Psoas muscle (tissue), 8 donors: ENCODE data around the gene LDLRAD4. TPM values are rescaled to one million over a fixed set of nuclear protein-coding genes. Genes with fewer than 3 reads are reported as not detected.

Source experiments
- ATAC-seq, 4 donors: fragments of 200-7000 bp; cut with Tn5 transposase; one replicate each; pipeline ENCODE4 v1.9.1; 2020; ENCODE audit warnings: moderate library complexity in 3 of 4, mild to moderate bottlenecking in 2 of 4
- DNase-seq, 2 donors: peaks; one replicate each; pipeline ENCODE4 v3.0.0-alpha.2; 2020
- H3K27ac ChIP-seq: fragments of 200-600 bp; one replicate; pipeline ENCODE4 v1.8.0; 2022
- H3K27me3 ChIP-seq, 3 donors: fragments of 200-600 bp in 1 of 3; one replicate each; pipeline versions ENCODE4 v1.6.1 to v1.8.0; 2013 to 2022; ENCODE audit warnings: low read length in 2 of 3, mild to moderate bottlenecking in 2 of 3, moderate library complexity in 1 of 3; ENCODE audit not compliant: insufficient read depth in 3 of 3
- H3K36me3 ChIP-seq, 2 donors: fragments of 200-600 bp in 1 of 2; one replicate each; pipeline versions ENCODE4 v1.6.1 to v1.8.0; 2013 to 2022; ENCODE audit warnings: low read depth in 1 of 2, mild to moderate bottlenecking in 1 of 2, moderate library complexity in 1 of 2; ENCODE audit not compliant: insufficient read depth in 1 of 2
- H3K4me1 ChIP-seq: fragments of 200-600 bp; one replicate; pipeline ENCODE4 v1.8.0; 2022
- H3K4me3 ChIP-seq: fragments of 200-600 bp; one replicate; pipeline ENCODE4 v1.8.0; 2022; ENCODE audit warnings: mild to moderate bottlenecking
- H3K9me3 ChIP-seq: fragments of 200-600 bp; one replicate; pipeline ENCODE4 v1.8.0; 2022
- WGBS, 3 donors: extraction: QIAGEN DNeasy Blood & Tissue Kit; methylation state at CpG; one replicate each; pipeline versions ENCODE4 v1.1.6 to v1.1.7; 2013; 5-methylcytosine and 5-hydroxymethylcytosine counted together
- intact Hi-C, 2 donors: fragments of 100-400 bp; cut with DNase I; formaldehyde crosslinking; loops; one replicate each; pipeline versions ENCODE4 v1.11.0 to v1.14.2; 2022
- polyA plus RNA-seq, 3 donors: library from polyadenylated mRNA; stranded (reverse); fragments of 200-250 nt; gene quantifications; one replicate each; pipeline ENCODE4 v1.2.3, GENCODE V29; 2013
- total RNA-seq, 4 donors: library from RNA; stranded (reverse); fragmentation: NEBNext Ultra II Directional in 2 of 4; extraction: Animal tissue kit (Norgen Biotek cat#: 25700) in 2 of 4; gene quantifications; one replicate each; pipeline versions ENCODE4 v1.2.1 to v1.2.4, GENCODE V29; 2021 to 2023
- TF ChIP-seq, protein P1 (sequence below): fragments of 200-600 bp; IDR thresholded peaks from one replicate; pipeline ENCODE4 v1.8.0; 2022; ENCODE audit warnings: antibody characterized with exemption
- donor health status: healthy with polysubstance abuse.
- donor health status: DM: no; HTN: no; CAD: no; lungs with moderate emphysema.
- donor health status: Bipolar disorder and iron deficiency.
- donor health status: healthy.
- donor health status: DM: yes; HTN: yes; CAD: no.
- donor health status: DM: no; HTN: no; CAD: no.
- donor health status: DM: no; HTN: no; CAD: no.
- donor health status: DM: yes; HTN: yes; CAD: no.

LDLRAD4 gene
- total and polyA plus RNA-seq, 7 donors, result 1.8 to 13.9 (median 3.8) TPM

DNA sequence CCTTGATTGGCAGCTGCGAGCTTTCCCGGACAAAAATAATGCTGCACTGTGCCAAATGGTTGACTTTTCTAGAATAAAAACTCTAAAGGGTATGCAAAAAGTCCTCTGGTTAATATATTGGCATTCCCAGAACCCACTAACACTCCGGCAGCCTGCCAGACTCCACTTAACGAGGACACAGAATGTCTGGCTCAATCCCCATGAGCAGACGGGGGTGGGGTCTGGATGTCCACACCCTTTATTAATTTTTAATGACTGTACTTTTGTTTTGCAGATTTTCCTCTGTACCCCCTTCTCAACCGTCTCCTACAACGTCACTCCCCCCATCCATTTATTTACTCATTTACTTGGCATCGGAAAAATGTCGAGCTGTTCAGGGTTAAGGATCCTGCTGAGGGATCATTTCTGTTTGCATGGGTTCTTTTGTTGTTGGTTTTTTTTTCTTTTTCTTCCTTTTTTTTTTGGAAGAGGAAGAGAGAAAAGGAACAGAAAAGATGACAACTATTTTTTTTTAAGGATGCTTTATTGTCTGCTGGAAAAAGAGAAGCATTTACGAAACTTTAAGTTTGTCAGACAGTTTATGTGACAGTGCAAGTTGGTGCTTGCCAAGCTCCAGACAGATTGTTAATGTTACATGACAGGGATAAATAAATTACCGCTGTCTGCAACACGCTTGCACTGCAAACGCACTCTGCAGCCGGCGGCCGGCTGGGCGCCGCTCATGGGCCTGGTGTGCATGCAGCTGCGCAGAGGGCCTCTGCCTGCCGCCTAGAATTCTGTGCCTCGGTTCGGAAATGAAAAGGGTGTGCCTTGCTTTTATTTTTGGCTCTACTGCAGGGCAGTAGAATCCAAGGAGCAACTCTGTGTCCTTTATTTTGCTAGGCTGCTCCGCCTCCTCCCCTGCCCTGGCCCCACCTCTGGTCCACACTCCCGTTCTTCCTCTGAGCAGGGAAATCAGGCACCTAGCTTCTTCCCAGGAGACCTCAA is 3.6 kb downstream of the LDLRAD4 start:
- Histone ChIP-seq H3K9me3 (no peaks in the 10 kb centered on the region), H3K4me3 (peak overlapping the region; percentile 92), H3K27me3 (no peaks in the 10 kb centered on the region), H3K4me1 (peaks cover 56% of the 10 kb centered on the region), H3K36me3 (no peaks in the 10 kb centered on the region), H3K27ac (peak overlapping the region; percentile 83)
- peak; percentile 67 to 82 for DNase-seq
- TF ChIP-seq, protein P1, sequence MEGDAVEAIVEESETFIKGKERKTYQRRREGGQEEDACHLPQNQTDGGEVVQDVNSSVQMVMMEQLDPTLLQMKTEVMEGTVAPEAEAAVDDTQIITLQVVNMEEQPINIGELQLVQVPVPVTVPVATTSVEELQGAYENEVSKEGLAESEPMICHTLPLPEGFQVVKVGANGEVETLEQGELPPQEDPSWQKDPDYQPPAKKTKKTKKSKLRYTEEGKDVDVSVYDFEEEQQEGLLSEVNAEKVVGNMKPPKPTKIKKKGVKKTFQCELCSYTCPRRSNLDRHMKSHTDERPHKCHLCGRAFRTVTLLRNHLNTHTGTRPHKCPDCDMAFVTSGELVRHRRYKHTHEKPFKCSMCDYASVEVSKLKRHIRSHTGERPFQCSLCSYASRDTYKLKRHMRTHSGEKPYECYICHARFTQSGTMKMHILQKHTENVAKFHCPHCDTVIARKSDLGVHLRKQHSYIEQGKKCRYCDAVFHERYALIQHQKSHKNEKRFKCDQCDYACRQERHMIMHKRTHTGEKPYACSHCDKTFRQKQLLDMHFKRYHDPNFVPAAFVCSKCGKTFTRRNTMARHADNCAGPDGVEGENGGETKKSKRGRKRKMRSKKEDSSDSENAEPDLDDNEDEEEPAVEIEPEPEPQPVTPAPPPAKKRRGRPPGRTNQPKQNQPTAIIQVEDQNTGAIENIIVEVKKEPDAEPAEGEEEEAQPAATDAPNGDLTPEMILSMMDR, result no peak
- WGBS, 3 donors, result 3 to 6% (median 5%) methylated on average over 24 of the region's 24 CpGs
- ATAC-seq, result peak; percentile 43 to 57 (median 52)
- intact Hi-C loops, result loop anchor here (2.0 to 10.0 kb wide), 6 partner anchors 40 to 390 kb away; no protein-coding TSS in a partner anchor

DNA sequence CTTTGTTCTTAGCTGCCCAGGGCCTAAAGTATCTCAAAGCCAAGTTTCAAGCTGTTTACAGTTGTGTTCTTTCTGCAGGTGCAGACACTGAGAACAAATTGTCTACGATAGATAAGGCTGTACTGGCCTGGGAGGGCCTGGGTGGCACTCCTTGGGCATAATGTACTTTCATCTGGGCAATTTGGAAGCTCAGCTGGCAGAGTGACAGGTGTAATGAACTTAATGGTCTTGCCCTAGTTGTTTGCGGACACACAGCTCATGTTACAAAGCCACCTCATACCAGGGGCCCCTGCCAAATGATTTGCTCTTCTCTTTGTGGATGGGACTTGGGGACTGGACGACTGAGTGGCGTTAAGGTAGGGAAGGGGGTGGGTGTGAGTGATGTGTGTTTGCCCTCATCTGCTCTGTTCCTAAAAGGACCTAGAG is 4.3 kb downstream of the LDLRAD4 start:
- Histone ChIP-seq H3K27ac (peak overlapping the region; percentile 83), H3K27me3 (no peaks in the 10 kb centered on the region), H3K36me3 (no peaks in the 10 kb centered on the region), H3K9me3 (no peaks in the 10 kb centered on the region), H3K4me3 (peak overlapping the region; percentile 92), H3K4me1 (peaks cover 56% of the 10 kb centered on the region)
- TF ChIP-seq, protein P1, result no peak
- ATAC-seq (peak; percentile 70 to 79 (median 76)), DNase-seq (peak in 1 of 2 donors; percentile 72)
- intact Hi-C loops, result loop anchor here (2.0 to 10.0 kb wide), 6 partner anchors 39 to 389 kb away; no protein-coding TSS in a partner anchor
- 16 to 21% (median 18%) methylated on average over 4 of the region's 4 CpGs for WGBS, 3 donors

DNA sequence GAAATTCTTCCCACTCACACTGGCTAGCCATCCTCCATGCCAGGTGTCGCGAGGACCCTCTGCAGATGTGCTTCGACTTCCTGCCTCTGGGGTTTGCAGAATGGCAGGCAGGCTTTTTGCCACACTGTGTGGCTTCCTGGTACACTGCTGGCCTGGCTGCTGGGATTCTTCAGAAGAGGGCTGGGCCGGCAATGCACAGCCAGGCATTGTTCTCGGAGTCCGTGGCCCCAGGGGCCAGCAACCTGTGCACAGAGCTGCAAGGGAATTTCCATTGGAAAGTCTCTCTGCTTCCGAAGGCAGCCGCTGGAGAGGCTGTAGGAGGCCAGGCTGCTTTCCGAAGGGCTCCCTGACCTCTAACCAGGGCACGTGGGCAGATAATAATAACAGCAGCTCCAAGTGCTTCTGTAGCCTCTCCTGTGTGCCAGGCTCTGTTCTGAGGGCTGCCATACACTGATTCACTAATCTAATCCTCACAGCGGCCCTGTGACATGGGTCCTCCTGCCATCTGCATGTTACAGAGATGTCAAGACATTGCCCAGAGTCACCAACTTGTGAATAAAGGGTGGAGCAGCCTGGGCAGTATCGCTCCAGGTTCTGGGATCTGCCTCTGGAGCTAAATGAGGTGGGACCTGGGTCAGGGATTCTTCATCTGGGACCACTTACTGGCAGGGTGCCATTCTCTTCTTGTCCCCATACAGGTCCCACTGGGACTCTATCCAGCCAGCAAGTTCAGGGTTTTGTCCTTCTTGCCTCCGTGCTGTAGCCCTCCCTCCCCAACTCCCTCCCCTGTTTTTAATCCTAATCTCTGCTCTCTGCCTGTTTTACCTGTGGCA is 5.0 kb downstream of the LDLRAD4 start:
- Histone ChIP-seq H3K9me3 (no peaks in the 10 kb centered on the region), H3K27me3 (no peaks in the 10 kb centered on the region), H3K36me3 (no peaks in the 10 kb centered on the region), H3K4me1 (peaks cover 58% of the 10 kb centered on the region), H3K27ac (peak overlapping the region; percentile 83), H3K4me3 (peak overlapping the region; percentile 92)
- DNase-seq, result peak in 1 of 2 donors; percentile 66
- TF ChIP-seq, protein P1, result no peak
- WGBS, 3 donors, result 17 to 31% (median 22%) methylated on average over 13 of the region's 13 CpGs
- intact Hi-C loops, result loop anchor here (2.0 to 10.0 kb wide), 6 partner anchors 39 to 389 kb away; no protein-coding TSS in a partner anchor
- peak; percentile 53 to 74 (median 64) for ATAC-seq

DNA sequence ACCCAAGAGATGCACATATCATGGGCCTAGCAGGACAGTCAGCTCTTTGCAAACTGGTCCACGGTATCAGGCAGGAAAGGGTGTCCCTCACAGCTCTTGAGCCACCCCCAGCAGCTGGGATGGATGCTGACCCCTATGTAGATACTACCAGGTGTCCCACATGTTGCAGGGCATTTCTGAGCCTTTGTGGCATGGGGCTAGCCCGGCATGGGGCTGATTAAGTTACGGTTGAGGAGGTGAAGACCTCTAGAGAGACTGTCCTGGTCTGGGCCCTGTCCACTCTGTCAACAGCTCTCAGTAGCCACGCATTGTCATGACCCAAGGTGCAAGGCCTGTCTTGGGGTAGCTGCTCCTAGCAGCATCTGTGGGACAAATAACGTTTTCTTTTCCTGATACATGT is 6.7 kb downstream of the LDLRAD4 start:
- H3K27ac ChIP-seq, result no peak overlapping the region
- no peak overlapping the region for H3K4me3 ChIP-seq
- H3K27me3 ChIP-seq, result no peaks in the 10 kb centered on the region
- DNase-seq (no peak), ATAC-seq (no peak)
- 90 to 93% (median 92%) methylated on average over 5 of the region's 5 CpGs for WGBS, 3 donors
- H3K4me1 ChIP-seq, result peaks cover 54% of the 10 kb centered on the region
- no peaks in the 10 kb centered on the region for H3K9me3 ChIP-seq
- H3K36me3 ChIP-seq, result no peaks in the 10 kb centered on the region
- TF ChIP-seq, protein P1, result no peak
- intact Hi-C loops, result loop anchor here in 1 of 2 donors (10.0 kb wide), 2 partner anchors 150 to 190 kb away; no protein-coding TSS in a partner anchor
